ENCODE measurements around the gene RNF8.
"Not testable (repeated sequence)": the region's sequence is repeated elsewhere in the genome, so short reads cannot be mapped to it uniquely, and the experiment has no call there.

Gene RNF8

DNA sequence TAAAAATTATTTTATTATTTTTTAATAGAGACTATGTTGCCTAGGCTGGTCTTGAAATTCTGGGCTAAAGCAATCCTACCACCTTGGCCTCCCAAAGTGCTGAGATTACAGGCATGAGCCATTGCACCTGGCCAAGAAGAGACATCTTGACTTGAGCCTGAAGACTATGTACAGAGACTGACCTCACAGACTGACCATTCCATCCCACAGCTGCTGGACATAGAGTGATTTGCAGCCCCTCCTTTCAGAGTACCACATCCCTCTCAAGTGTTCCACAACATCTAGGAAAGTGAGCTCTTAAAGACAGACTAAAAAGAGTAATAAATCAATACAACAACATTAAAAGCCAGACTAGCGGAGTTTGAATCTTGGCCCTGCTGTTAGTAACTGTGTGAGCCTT is 39.0 kb downstream of the RNF8 start:
- TF ChIP-seq, protein P1, sequence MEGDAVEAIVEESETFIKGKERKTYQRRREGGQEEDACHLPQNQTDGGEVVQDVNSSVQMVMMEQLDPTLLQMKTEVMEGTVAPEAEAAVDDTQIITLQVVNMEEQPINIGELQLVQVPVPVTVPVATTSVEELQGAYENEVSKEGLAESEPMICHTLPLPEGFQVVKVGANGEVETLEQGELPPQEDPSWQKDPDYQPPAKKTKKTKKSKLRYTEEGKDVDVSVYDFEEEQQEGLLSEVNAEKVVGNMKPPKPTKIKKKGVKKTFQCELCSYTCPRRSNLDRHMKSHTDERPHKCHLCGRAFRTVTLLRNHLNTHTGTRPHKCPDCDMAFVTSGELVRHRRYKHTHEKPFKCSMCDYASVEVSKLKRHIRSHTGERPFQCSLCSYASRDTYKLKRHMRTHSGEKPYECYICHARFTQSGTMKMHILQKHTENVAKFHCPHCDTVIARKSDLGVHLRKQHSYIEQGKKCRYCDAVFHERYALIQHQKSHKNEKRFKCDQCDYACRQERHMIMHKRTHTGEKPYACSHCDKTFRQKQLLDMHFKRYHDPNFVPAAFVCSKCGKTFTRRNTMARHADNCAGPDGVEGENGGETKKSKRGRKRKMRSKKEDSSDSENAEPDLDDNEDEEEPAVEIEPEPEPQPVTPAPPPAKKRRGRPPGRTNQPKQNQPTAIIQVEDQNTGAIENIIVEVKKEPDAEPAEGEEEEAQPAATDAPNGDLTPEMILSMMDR (IDR thresholded peaks at IDR 0.05; ENCODE audit: low read depth, low read length, missing control alignments): no peak
- in situ Hi-C loops (cut with HindIII; ENCODE audit: low sequenced_read_pairs): no loop called here
- no peak for DNase-seq (ENCODE audit: low read depth)
- H3K4me3 ChIP-seq (ENCODE audit: low read depth, low read length): no peak overlapping the region

GRCh38 chr6:37393381-37393929 is 39.7 kb downstream of the RNF8 start:
- in situ Hi-C loops (cut with HindIII; ENCODE audit: low sequenced_read_pairs): no loop called here

GRCh38 chr6:37396571-37397180 is 42.9 kb downstream of the RNF8 start:
- peak; percentile 34 for DNase-seq (ENCODE audit: low read depth)
- in situ Hi-C loops (cut with HindIII; ENCODE audit: low sequenced_read_pairs): no loop called here
- TF ChIP-seq, protein P1 (IDR thresholded peaks at IDR 0.05; ENCODE audit: low read depth, low read length, missing control alignments): no peak
- H3K4me3 ChIP-seq (ENCODE audit: low read depth, low read length): no peak overlapping the region

More at GRCh38 chr6:37393381-37393929, 39.7 kb downstream of the RNF8 start:
- no peak overlapping the region for H3K4me3 ChIP-seq (ENCODE audit: low read depth, low read length)
- TF ChIP-seq, protein P1 (IDR thresholded peaks at IDR 0.05; ENCODE audit: low read depth, low read length, missing control alignments): no peak
- DNase-seq (ENCODE audit: low read depth): no peak

DNA sequence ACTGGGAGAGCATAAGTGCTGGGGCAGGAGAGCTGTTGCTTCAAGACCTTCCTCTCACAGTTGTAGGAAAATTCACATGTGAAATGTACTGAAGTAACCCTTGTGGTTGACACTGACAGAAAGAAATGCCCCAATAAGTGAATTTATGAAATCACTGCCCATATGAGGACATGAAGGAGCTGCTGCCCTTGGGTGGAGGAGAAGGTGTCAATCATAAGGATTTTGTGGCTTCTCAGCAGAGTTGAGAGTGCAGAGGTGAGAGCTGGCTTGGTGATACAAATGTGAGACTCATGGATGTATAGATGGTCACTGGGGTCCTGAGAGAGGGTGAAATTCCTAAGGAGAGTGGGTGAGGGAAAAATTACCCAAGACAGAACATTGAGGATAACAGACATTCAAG is 45.3 kb downstream of the RNF8 start:
- H3K4me3 ChIP-seq (ENCODE audit: low read depth, low read length): no peak overlapping the region
- no peak for DNase-seq (ENCODE audit: low read depth)
- TF ChIP-seq, protein P1 (IDR thresholded peaks at IDR 0.05; ENCODE audit: low read depth, low read length, missing control alignments): no peak
- in situ Hi-C loops (cut with HindIII; ENCODE audit: low sequenced_read_pairs): no loop called here

DNA sequence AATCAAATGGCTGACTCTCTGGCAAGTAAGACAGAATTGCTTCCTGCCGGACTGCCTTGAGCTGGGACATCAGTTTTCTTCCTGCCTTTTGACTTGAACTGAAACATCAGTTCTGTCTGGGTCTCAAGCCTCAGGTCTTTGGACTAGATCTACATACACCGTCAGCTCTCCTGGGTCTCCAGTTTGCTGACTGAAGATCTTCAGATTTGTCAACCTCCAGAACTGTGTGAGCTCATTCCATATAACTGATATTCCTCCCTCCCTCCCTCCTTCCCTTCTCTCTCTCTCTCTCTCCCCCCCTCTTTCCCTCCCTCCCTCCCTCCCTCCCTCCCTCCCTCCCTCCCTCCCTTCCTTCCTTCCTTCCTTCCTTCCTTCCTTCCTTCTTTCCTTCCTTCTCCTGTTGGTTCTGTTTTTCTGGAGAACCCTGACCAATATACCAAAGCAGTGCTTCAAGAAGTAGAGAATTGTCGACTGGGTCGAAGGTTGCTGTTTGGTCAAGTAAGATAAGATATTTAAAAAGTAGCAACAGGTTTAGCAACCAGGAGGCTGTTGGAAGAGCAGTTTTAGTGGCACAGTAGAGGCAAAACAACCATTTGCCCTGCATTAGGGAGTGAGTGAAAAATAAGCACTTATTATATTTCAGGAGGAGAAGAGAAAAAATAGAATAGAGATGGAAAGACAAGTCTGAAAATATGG is 46.2 kb downstream of the RNF8 start:
- H3K4me3 ChIP-seq (ENCODE audit: low read depth, low read length): no peak overlapping the region
- TF ChIP-seq, protein P1 (IDR thresholded peaks at IDR 0.05; ENCODE audit: low read depth, low read length, missing control alignments): no peak
- in situ Hi-C loops (cut with HindIII; ENCODE audit: low sequenced_read_pairs): no loop called here
- DNase-seq (ENCODE audit: low read depth): no peak

GRCh38 chr6:37401658-37402057 is 47.9 kb downstream of the RNF8 start:
- DNase-seq (ENCODE audit: low read depth); in situ Hi-C loops (cut with HindIII; ENCODE audit: low sequenced_read_pairs); H3K4me3 ChIP-seq (ENCODE audit: low read depth, low read length): not testable (repeated sequence)

- TF ChIP-seq, protein P1 (IDR thresholded peaks at IDR 0.05; ENCODE audit: low read depth, low read length, missing control alignments): no peak
- no peak for DNase-seq (ENCODE audit: low read depth)
- no peak overlapping the region for H3K4me3 ChIP-seq (ENCODE audit: low read depth, low read length)
- in situ Hi-C loops (cut with HindIII; ENCODE audit: low sequenced_read_pairs): no loop called here
Measured at GRCh38 chr6:37406726-37407341, 53.1 kb downstream of the RNF8 start.

Measured in astrocyte of the cerebellum (primary cell).